Left kidney (tissue), 2 donors: ENCODE data around the gene AKAP13. TPM values are rescaled to one million over a fixed set of nuclear protein-coding genes. Genes with fewer than 3 reads are reported as not detected.
"Not testable (repeated sequence)": the region's sequence is repeated elsewhere in the genome, so short reads cannot be mapped to it uniquely, and the experiment has no call there.

ENCODE experiments used
- DNase-seq: peaks from one replicate; pipeline ENCODE4 v3.0.0-alpha.2; 2013
- polyA plus RNA-seq: library from polyadenylated mRNA; unstranded; fragments of 120-200 nt; gene quantifications from one replicate; pipeline ENCODE4 v1.2.1, GENCODE V29; 2013; ENCODE audit not compliant: insufficient read length

Gene AKAP13
- polyA plus RNA-seq, 1 donor, result 101 TPM

GRCh38 chr15:85535533-85536330 is 155.3 kb downstream of the AKAP13 start:
- not testable (repeated sequence) for DNase-seq

- DNase-seq, result no peak
Measured at GRCh38 chr15:85536341-85536740, 155.9 kb downstream of the AKAP13 start.

DNA sequence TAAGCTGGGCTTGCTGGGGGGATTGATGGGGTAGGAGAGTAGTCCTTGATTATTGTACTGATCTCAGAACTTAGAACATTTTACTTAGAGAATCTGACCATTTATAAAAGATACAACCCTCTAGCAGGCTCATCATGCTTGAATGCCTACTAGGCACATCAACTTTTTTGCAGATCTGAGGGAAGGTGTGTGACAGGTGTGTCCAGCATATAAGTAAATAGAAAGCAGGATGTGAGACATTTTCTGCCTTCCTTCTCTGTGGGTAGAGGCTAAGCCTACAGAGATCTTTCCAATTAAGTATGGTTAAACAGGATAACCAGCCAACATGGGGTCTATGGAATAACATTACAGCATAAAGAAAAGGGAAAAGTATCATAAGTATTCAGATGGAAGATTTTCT is 159.1 kb downstream of the AKAP13 start:
- DNase-seq, result no peak

DNA sequence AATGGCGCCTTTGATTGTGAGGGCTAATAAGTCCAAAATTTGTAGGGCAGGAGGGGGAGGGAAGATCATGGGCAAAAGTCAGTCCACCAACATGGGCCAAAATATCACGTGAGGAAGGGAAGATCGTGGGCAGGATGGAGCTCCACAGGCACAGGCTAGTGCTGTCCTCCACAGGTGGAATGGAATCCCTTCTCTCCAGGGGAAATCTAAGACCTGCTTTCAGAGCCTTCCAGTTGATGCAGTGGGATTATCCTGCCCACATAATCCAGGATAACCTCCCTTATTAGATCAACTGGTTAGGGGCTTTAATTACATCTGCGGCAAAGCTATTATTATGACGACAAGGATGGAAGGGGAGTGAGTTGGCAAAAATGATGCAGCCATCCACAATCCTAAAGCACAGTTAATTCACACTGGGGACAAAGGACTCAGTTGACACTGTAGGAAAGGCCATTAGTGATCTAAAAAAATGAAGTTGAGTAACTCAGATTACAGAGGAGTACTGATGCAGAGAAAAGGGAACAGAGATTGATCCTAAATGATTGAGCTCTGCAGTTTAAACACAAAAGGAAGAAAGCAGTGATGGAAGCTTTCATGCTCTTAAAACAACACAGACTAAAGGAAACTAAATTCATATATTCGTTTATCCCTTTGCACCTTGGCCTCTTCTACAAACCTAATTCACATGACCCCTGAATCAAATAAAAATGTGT is 159.8 kb downstream of the AKAP13 start:
- no peak for DNase-seq

DNA sequence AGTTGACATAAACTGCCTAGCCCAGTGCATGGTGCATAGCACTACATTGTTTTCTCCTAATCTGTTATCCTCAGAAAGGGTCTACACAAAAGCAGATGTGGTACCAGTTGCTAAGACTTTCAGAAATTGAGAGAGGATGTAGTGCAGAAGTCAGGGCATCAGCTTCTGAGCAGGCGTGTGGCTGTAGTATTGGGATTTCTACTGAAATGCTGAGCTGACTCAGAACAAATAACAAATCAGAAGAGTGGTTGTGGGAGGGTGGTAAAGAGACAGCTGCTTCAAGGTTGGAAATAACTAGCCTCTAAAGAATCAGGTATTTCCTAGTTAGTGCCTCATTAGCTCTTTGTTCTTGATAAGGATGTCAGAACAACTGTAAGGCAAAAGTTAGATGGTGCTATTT is 161.3 kb downstream of the AKAP13 start:
- DNase-seq, result no peak

GRCh38 chr15:85542488-85542887 is 162.1 kb downstream of the AKAP13 start:
- DNase-seq, result no peak

DNA sequence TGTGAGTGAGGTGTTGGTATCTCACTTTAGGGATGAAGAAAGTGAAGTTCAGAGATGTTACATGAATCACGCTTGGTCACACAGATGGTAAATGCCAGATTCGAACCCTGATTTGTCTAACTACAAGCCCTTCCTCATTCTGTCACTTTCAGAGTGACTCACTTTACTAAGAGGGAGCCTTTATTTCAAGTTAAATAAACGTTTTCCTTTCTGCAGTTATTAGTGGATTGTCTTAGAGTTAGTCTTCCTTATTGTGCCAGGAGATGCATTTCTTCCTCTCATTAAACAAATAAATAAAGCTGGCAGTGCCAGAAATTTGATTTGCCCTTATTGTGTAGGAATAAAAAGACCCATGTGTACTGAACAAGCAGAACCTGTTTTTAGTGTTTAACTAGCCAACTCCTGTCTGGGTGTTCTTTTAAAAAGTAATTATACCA is 162.5 kb downstream of the AKAP13 start:
- no peak for DNase-seq

GRCh38 chr15:85543741-85544155 is 163.3 kb downstream of the AKAP13 start:
- DNase-seq, result no peak

DNA sequence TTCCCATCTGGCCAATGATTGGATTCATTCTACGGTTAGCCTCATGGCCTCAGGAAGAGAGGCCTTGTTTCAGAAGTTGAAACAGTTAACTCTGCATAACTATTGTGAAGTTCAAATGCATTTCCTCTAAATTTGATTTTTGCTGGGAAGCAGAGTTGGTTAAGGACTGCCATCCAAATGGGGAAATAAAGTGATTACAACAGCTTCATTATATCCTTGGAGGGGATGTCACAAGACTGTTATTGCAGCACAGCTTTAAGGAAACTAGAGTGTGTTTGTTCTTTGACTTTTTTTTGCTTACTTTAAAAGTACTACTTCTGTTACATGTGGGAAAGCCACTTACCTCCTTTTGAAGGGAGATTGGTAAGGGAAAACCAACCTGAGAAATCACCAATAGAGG is 164.8 kb downstream of the AKAP13 start:
- no peak for DNase-seq

DNA sequence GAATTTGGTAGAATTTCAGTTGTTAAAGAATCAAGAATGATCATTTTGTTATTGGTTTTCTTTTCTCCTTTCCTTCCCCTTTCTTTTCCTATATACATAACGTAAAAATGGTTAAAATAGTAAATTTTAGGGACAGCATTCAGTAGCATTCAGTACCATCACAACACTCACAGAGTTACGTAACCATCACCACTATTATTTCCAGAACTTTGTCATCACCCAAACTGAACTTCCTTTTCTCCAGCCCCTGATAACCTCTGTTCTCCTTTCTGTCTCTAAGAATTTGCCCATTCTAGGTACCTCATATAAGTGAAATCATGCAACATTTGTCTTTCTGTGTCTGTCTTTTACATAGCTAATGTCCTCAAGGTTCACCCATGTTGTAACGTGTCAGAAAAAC is 165.3 kb downstream of the AKAP13 start:
- DNase-seq, result no peak

DNA sequence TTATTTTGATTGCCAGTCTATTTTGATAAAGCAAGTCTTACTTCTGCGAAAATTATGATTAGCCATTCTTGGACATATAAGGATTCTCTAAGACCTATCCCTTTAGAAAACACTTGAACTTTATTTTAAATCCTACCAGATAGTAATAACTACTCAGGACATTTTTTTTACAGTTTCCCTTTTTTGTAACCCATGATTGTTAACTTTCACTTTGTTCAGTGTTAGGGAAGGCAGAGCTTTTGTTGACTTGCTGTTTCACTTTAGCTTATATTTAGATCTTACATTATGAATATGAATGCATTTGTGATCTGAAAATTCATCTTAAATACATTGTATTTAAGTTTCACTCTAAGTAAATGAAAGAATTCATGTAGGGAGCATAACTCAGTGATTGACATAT is 167.0 kb downstream of the AKAP13 start:
- no peak for DNase-seq

GRCh38 chr15:85550283-85550682 is 169.9 kb downstream of the AKAP13 start:
- DNase-seq, result no peak

GRCh38 chr15:85551221-85551832 is 170.9 kb downstream of the AKAP13 start:
- DNase-seq, result no peak

- no peak for DNase-seq
Measured at GRCh38 chr15:85554852-85555521, 174.6 kb downstream of the AKAP13 start.

DNA sequence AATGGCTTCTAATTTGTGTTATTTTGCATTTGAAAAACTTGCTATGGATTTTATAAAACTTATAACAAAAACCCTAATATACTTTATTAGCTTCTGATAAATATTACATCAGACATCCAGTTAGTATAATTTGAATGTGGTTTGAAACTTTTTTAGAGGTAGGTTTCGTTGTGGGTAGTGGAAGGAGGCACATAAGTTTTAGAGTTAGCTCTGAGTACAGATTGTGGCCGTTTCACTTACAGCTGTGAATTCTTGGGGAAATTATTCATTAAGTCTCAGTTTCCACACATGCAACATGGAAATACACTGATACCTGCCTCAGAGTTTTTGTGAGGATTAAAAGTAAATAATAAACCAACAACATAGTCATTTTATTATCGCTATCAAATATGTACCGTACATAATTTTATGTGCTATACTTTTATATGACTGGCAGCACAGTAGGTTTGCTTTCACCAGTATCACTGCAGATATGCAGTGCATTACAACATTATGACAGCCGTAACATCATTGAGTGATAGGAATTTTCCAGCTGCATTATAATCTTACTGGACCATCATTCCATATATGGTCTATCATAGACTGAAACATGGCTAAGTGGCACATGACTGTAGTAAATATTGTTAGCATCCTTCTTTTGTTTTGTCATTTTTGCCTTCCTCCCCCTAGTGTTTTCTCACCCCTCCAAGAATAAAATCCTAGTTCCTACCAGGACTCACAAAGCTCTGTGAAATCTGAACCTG is 175.6 kb downstream of the AKAP13 start:
- no peak for DNase-seq

DNA sequence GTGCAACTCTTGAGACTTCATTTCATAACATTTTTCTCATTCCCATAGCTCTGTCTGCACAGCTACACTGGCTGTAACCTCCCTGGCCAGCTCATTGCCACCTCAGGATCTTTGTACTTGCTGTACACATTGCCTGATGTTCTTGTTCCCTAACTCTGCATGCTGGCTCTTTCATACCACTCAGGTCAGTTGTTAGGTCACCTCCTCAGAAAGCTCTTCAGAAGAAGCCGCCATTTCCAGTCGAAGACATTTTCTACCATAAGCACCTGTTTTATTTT is 176.2 kb downstream of the AKAP13 start:
- DNase-seq, result no peak

- DNase-seq, result no peak
Measured at GRCh38 chr15:85557385-85557784, 177.0 kb downstream of the AKAP13 start.

GRCh38 chr15:85558848-85559247 is 178.4 kb downstream of the AKAP13 start:
- no peak for DNase-seq

- no peak for DNase-seq
Measured at GRCh38 chr15:85559530-85559929, 179.1 kb downstream of the AKAP13 start.

GRCh38 chr15:85562824-85563223 is 182.4 kb downstream of the AKAP13 start:
- DNase-seq, result no peak

DNA sequence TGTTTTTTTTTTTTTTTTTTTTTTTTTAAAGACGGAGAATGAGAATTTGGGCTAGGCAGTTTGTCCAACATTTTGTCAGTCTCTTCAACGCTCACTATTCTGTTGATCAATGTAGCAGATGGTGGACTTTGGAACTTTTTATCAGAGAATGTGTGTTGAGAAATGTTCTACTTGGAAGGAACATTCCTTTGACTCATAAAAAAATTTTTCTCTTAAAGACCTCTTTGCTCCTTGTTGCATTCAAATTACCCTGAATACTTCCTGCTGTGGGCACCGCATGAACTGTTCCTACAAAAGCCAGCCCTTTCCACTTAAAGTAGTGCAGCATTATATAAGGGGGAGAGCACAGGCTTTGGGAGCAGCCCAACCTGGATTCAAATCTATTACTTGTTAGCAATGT is 182.9 kb downstream of the AKAP13 start:
- DNase-seq, result no peak

DNA sequence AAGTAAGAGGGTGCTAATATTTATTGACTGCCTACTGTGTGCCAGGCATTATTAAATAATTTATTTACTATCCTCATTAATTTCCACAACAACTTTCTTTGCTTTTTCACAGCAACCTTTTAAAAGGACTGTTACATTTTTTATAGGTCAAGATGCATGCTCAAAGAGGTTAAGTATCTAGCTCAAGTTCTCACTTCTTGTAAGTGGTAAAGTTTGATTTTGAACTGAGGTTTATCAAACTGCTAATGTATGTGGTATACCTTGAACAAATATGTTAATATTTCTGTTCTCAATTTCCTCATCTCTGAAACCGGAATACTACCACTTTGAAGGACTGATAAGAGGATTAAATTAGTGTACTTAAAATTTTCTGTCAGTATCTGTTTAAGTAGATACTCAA is 183.3 kb downstream of the AKAP13 start:
- no peak for DNase-seq
